H7 (cell line): ENCODE measurements around the gene DARS2. TPM values are rescaled to one million over a fixed set of nuclear protein-coding genes. Genes with fewer than 3 reads are reported as not detected.
A peak's percentile ranks its signal among the peaks of the same experiment; 100 is the strongest.
"Not testable (repeated sequence)": the region's sequence is repeated elsewhere in the genome, so short reads cannot be mapped to it uniquely, and the experiment has no call there.

Experiments used
- DNase-seq: peaks from one replicate; pipeline ENCODE4 v3.0.0; 2012
- H3K27me3 ChIP-seq: 2 replicates; pipeline ENCODE4 v1.6.0; 2011; ENCODE audit warnings: mild to moderate bottlenecking, low read length; ENCODE audit not compliant: control insufficient read depth, insufficient read depth
- H3K36me3 ChIP-seq: replicated peaks from 2 replicates; pipeline ENCODE4 v1.5.1; 2011; ENCODE audit warnings: low read length; ENCODE audit not compliant: control insufficient read depth, insufficient read depth
- H3K4me3 ChIP-seq: 2 replicates; pipeline ENCODE4 v1.5.1; 2011; ENCODE audit warnings: low read depth, mild to moderate bottlenecking, control low read depth, low read length, moderate library complexity; ENCODE audit not compliant: insufficient read depth
- total RNA-seq: library from RNA; depleted of rRNA; stranded (reverse); fragments of >200 nt; shearing (Covaris generic); gene quantifications from 2 replicates; pipeline ENCODE4 v1.2.3, GENCODE V29; 2014; rRNA removed

Gene DARS2, protein sequence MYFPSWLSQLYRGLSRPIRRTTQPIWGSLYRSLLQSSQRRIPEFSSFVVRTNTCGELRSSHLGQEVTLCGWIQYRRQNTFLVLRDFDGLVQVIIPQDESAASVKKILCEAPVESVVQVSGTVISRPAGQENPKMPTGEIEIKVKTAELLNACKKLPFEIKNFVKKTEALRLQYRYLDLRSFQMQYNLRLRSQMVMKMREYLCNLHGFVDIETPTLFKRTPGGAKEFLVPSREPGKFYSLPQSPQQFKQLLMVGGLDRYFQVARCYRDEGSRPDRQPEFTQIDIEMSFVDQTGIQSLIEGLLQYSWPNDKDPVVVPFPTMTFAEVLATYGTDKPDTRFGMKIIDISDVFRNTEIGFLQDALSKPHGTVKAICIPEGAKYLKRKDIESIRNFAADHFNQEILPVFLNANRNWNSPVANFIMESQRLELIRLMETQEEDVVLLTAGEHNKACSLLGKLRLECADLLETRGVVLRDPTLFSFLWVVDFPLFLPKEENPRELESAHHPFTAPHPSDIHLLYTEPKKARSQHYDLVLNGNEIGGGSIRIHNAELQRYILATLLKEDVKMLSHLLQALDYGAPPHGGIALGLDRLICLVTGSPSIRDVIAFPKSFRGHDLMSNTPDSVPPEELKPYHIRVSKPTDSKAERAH
- total RNA-seq, result 48.0 and 54.7 TPM in 2 replicates

DNA sequence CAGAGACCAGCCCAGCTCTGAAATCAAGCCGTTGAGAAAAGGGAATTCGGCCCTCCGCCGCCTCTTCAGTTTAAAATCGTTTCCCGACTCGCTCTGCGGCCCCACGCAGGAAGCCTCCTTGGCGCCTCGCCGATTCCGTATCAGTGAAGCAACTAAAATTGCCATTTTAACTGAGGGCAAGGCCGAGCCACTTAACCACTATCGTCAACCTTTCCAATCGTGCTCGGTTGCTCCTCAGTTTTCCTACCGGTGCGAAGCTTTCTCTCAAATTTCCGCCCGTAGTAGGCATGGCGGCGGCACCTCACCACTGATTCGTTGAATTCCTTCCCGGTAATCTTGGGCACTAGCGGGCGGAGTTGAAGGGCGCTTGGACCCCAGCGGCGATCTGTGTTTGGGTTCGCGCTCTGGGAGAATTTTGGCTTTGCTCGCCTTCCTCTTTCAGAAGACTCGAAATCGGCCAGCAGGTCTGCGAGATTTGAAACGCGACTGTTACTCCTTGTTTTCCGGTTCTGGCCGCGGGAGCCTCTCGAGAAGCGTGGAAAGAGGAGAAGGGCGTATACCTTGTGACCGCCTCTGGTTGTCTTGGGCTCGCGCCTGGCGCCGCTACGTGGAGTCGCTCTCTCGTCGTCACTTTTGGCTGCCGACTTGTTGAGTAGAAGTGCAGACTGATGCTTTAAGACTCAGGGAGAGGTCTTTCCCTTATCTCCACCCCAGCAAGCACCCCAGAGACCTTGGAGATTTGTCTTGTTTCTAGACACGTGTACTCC lies at the start of gene DARS2, which contains the start of gene CENPL:
Gene DARS2 (plus strand): TSS at position 359 of the 767 bp plus-strand sequence. CDS start 557 bp downstream, outside the sequence.
Gene CENPL (minus strand): TSS at position 569 of the 767 bp plus-strand sequence. CDS start 13,584 bp downstream, outside the sequence.
- Histone ChIP-seq H3K27me3 (no peaks in the 10 kb centered on the region), H3K36me3 (no peaks in the 10 kb centered on the region; the same call in 1 of the 2 replicates), H3K4me3 (peak within 1 kb of the TSS; percentile 74)
- DNase-seq, result peak; percentile 86

DNA sequence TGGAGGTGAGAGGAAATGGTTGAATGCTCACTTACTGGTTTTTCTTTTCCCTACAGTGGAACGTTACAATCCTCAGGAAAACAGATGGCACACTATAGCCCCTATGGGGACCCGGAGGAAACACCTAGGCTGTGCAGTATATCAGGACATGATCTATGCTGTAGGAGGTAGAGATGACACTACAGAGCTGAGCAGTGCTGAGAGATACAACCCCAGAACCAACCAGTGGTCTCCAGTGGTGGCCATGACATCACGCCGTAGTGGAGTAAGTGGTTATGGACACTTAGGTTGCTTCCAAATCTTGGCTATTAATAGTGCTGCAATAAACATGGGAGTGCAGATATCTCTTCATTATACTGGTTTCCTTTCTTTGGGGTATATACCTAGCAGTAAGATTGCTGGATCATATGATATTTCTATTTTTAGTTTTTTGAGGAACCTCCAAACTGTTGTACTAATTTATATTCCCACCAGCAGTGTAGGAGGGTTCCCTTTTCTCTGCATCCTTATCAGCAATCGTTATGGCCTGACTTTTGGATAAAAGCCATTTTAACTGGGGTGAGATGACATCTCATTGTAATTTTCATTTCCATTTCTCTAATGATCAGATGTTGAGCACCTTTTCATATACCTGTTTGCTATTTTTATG lies 48.8 kb upstream of the DARS2 start:
- no peaks in the 10 kb centered on the region for H3K27me3 ChIP-seq
- H3K36me3 ChIP-seq, result peaks cover 1% of the 10 kb centered on the region; the same call in 1 of the 2 replicates
- no peak overlapping the region for H3K4me3 ChIP-seq
- DNase-seq, result no peak

DNA sequence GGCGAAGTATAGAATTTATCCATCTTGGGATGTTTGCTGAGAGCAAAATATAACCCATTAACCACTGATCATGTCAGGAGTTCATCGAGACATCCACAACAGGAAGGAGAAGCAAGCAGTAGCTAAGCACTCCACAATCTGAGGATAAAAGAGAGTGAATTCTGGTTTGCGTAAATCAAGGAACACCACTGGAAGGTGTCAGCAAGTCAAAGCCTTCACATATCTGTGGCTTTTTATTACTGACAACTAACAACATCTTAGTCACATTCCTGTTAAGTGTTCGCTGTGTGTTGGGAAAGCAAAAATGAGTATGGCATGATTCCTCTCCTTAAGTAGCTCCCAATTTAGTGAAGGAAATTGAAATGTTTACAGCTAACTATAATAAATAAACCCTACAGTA lies 44.5 kb upstream of the DARS2 start:
- DNase-seq, result no peak
- Histone ChIP-seq H3K27me3 (no peaks in the 10 kb centered on the region), H3K36me3 (peaks cover 1% of the 10 kb centered on the region; the same call in 1 of the 2 replicates), H3K4me3 (no peak overlapping the region)

DNA sequence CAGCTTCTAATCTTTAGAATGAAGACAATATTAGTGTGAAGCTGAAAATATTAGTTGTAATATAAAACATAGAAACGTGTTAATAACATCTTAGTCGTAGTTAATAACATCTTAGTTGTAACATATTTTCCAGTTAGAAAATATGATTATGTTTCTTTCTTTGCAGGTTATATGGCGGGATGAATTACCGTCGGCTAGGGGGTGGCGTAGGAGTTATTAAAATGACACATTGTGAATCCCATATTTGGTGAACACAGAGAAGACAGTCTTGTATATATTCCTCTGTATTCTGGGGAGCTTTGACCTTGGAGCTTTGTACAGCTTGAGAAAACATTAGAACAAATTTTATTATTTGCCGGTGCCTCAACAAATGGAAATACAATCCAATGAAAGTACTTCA lies 39.5 kb upstream of the DARS2 start:
- 0 out of 2 replicates have a peak, but pooled peaks cover under 1% of the 10 kb centered on the region for H3K36me3 ChIP-seq
- no peak for DNase-seq
- no peaks in the 10 kb centered on the region for H3K27me3 ChIP-seq
- no peak overlapping the region for H3K4me3 ChIP-seq

DNA sequence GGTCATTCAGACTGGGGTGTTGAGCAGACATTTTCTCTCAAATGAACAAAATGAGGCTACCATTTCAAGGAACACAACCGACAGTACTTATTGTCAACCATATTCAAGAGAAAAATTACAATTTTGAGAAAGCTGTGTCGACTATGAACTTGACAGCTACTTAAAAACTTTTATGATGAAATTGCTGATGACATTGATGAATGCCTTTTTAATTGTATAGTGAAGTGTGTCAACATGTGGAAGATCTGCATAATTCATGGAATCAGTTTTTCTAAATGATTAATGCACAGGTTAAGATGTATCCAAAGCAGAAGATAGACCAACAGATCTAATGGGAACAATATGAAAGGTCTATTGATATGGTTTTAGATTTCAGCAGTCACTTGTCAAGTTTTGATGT lies 34.6 kb upstream of the DARS2 start:
- DNase-seq, result no peak
- H3K4me3 ChIP-seq, result no peak overlapping the region

DNA sequence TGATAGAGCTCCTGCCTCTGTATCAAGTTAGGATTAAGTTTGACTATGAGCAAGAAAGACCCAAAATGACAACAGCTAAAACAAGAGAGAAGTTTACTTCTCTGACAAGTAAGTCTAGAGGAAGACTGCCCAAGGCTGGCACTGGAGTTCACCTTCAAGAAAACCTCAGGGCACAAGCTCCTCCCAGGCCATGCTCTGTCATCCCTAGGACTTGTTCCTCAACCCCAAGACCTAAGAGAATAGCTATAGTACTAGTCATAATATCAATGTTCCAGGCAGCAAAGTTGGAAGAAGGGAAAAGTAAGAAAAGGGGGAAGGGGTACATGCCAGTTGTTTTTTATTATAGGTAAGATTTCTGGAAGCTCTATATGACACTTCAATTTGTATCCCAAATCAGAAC lies 26.4 kb upstream of the DARS2 start:
- no peaks in the 10 kb centered on the region for H3K27me3 ChIP-seq
- H3K4me3 ChIP-seq, result no peak overlapping the region
- no peak for DNase-seq
- H3K36me3 ChIP-seq, result peaks cover 2% of the 10 kb centered on the region

More for the DNA sequence above, 34.6 kb upstream of the DARS2 start:
- Histone ChIP-seq H3K27me3 (no peaks in the 10 kb centered on the region), H3K36me3 (no peaks in the 10 kb centered on the region)

DNA sequence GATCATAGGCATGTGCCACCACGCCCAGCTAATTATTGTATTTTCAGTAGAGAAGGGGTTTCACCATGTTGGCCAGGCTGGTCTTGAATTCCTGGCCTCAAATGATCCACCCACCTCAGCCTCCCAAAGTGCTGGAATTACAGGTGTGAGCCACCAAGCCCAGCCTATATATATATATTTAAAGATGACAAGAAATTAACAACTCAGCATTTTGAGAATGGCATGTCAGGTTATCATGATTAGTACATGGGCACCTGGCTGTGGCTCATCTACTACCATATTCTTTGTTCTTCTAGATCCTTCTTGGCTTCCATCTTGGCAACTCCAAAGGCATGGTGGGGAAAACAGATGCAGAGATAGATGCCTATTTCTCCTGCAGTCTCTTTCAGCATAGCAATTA lies 24.5 kb upstream of the DARS2 start:
- not testable (repeated sequence) for H3K36me3 ChIP-seq, DNase-seq, H3K4me3 ChIP-seq, H3K27me3 ChIP-seq

DNA sequence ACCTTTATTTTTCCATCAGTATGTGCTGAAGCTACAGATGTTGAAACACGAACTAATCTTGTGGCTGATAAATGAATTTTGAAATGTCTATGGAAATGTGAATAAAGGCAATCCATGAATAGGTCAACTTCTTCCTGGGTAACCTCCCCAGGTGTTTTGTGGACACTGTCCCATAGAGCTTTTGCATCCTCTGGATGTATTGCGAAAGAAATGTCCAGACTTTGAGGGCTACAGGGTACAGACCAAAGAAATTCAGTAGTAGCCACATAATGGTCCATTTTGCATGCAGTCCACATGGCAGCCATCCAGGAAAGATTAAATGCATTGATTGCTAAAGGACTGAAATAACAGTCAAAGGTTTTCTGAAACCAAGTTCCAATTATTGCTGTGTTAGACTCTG lies 21.5 kb upstream of the DARS2 start:
- H3K36me3 ChIP-seq, result peaks cover 8% of the 10 kb centered on the region

DNA sequence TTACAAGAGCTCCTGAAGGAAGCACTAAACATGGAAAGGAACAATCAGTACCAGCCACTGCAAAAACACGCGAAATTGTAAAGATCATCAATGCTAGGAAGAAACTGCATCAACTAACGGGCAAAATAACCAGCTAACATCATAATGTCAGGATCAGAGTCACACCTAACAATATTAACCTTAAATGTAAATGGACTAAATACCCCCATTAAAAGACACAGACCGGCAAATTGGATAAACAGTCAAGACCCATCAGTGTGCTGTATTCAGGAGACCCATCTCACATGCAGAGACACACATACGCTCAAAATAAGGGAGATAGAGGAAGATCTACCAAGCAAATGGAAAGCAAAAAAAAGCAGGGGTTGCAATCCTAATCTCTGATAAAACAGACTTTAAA lies 10.8 kb upstream of the DARS2 start:
- not testable (repeated sequence) for H3K4me3 ChIP-seq, H3K27me3 ChIP-seq, DNase-seq, H3K36me3 ChIP-seq

More for the DNA sequence above, 21.5 kb upstream of the DARS2 start:
- no peak for DNase-seq
- no peaks in the 10 kb centered on the region for H3K27me3 ChIP-seq
- H3K4me3 ChIP-seq, result no peak overlapping the region

DNA sequence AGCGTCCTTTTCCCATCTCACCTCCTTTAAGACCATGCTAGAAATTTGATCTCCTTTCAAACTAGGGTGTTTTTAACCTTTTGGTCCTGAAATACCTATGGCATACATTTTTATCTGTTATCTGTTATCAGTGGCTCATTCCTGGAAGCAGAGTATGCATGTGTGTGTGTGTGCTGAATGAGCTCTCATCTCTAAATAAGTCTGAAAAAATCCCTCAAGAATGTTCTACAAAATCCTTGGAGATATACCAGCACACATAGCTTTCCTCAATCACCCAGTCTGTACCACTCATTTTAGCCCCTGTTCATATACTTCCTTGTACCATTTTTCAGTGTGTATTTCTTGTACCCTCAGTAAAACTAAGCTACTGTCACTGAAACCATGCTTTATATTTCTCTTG lies 6.0 kb upstream of the DARS2 start:
- no peak overlapping the region for H3K4me3 ChIP-seq
- no peaks in the 10 kb centered on the region; the same call in 1 of the 2 replicates for H3K36me3 ChIP-seq
- no peaks in the 10 kb centered on the region for H3K27me3 ChIP-seq
- DNase-seq, result no peak

DNA sequence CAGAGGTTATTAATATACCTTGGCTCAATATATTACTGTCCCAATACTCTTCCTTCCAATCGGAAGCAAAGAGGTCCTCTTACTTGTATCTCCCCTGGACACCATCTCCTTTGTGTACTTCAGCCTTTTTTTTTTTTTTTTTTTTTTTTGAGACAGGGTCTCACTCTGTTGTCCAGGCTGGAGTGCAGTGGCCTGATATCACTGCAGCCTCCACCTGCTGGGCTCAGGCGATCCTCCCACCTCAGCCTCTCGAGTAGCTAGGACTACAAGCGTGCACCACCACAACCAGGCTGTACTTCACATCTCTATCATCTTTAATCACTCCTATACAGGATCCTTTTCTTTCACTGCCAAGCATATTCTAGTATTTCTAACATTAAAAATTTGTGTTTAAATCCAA lies 2.8 kb upstream of the DARS2 start:
- no peaks in the 10 kb centered on the region; the same call in 1 of the 2 replicates for H3K36me3 ChIP-seq
- no peak overlapping the region for H3K4me3 ChIP-seq
- H3K27me3 ChIP-seq, result no peaks in the 10 kb centered on the region
- no peak for DNase-seq

DNA sequence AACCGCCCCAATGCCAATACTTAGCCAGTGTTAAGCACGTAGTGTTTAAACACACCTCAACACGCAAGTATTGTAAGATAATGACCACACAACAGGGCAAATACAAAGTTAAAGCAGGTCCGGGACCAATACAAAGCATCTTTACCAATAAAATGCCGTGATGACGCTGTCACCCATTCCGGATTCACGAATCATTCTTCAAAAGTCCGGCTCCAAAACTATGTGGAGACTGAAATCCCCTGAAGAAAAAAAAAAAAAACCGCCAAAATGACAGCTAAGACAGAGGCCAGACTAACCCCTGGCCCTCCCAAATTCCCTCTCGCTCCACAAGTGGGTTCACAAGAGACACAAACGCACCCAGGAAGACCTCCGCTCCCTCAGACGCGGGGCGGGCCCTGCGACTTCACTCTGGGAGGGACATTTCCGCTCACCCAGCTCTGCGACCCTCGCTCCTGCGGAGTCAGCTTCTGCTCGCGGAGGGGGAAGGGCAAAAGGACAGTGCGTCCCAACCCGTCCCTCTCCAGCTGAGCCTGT lies 625 bp upstream of the DARS2 start:
- Histone ChIP-seq H3K27me3 (no peaks in the 10 kb centered on the region), H3K4me3 (peak overlapping the region; percentile 74), H3K36me3 (no peaks in the 10 kb centered on the region; the same call in 1 of the 2 replicates)
- no peak for DNase-seq

DNA sequence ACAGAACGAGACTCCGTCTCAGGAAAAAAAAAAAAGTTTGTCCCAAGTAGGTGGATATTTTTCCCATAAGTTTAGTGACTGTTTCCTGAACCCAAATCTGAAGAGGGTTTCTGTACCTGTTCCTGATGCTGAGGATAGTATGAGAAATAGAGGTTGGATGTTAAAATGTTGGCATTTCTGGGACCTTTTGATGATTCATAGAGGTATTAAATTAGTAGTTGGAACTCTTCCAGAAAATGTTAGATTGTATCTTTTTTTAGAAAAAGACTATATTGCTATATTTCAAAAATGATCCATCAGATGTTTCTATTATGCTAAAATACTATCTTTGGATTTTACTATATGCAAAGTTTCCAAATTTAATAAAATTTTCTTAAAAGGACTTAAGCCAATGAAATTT lies 3.1 kb downstream of the DARS2 start:
- Histone ChIP-seq H3K27me3 (no peaks in the 10 kb centered on the region), H3K4me3 (no peak overlapping the region), H3K36me3 (peaks cover 6% of the 10 kb centered on the region)
- DNase-seq, result no peak

DNA sequence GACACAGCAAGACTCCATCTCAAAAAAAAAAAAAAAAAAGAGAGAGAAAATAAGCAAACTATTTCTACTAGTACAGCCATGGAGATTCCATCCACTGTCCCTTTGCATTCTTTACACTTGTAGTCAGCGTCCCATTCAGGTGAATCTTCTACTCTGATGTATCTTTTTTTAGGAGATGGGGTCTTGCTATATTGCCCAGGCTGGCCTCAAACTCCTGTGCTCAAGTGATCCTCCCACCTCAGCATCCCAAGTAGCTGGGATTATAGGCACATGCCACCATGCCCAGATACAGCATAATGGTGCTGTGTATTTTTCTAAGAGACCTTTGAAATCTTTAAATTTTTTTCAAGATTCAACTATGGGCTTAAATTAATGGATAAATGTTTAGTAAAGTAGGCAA lies 8.3 kb downstream of the DARS2 start:
- Histone ChIP-seq H3K27me3 (no peaks in the 10 kb centered on the region), H3K36me3 (peaks cover 13% of the 10 kb centered on the region), H3K4me3 (no peak overlapping the region)
- DNase-seq, result no peak
